Measurements from ENCODE around the gene GRID2.
"Not testable (repeated sequence)": the region's sequence is repeated elsewhere in the genome, so short reads cannot be mapped to it uniquely, and the experiment has no call there.

GRID2 gene

GRCh38 chr4:92305148-92305877, 1.5 kb downstream of the GRID2 start:
- DNase-seq (ENCODE audit: low read depth in 2 of 2) = peak in 1 of 2 experiments; percentile 9

- DNase-seq (ENCODE audit: low read depth in 2 of 2) = no peak
Observed at GRCh38 chr4:92305878-92306520, 2.2 kb downstream of the GRID2 start.

- DNase-seq (ENCODE audit: low read depth in 2 of 2) = no peak
Observed at GRCh38 chr4:92307181-92307580, 3.4 kb downstream of the GRID2 start.

GRCh38 chr4:92307866-92308265, 4.1 kb downstream of the GRID2 start:
- no peak for DNase-seq (ENCODE audit: low read depth in 2 of 2)

GRCh38 chr4:92317047-92317446, 13.3 kb downstream of the GRID2 start:
- DNase-seq (ENCODE audit: low read depth in 2 of 2) = no peak

GRCh38 chr4:92328095-92328494, 24.3 kb downstream of the GRID2 start:
- DNase-seq (ENCODE audit: low read depth in 2 of 2) = no peak

GRCh38 chr4:92333016-92333415, 29.2 kb downstream of the GRID2 start:
- no peak for DNase-seq (ENCODE audit: low read depth in 2 of 2)

GRCh38 chr4:92334716-92335350, 31.1 kb downstream of the GRID2 start:
- no peak for DNase-seq (ENCODE audit: low read depth in 2 of 2)

- DNase-seq (ENCODE audit: low read depth in 2 of 2) = no peak
Observed at GRCh38 chr4:92339676-92340075, 35.9 kb downstream of the GRID2 start.

- DNase-seq (ENCODE audit: low read depth in 2 of 2) = no peak
Observed at GRCh38 chr4:92344216-92344615, 40.5 kb downstream of the GRID2 start.

GRCh38 chr4:92346289-92346688, 42.5 kb downstream of the GRID2 start:
- DNase-seq (ENCODE audit: low read depth in 2 of 2) = no peak

- no peak for DNase-seq (ENCODE audit: low read depth in 2 of 2)
Observed at GRCh38 chr4:92357966-92358365, 54.2 kb downstream of the GRID2 start.

- DNase-seq (ENCODE audit: low read depth in 2 of 2) = no peak
Observed at GRCh38 chr4:92359491-92359890, 55.7 kb downstream of the GRID2 start.

GRCh38 chr4:92362028-92362427, 58.3 kb downstream of the GRID2 start:
- DNase-seq (ENCODE audit: low read depth in 2 of 2) = no peak

GRCh38 chr4:92368653-92369052, 64.9 kb downstream of the GRID2 start:
- no peak for DNase-seq (ENCODE audit: low read depth in 2 of 2)

GRCh38 chr4:92381616-92382015, 77.8 kb downstream of the GRID2 start:
- peak; percentile 82 to 88 for DNase-seq (ENCODE audit: low read depth in 2 of 2)

GRCh38 chr4:92382128-92382527, 78.4 kb downstream of the GRID2 start:
- peak in 1 of 2 experiments; percentile 13 for DNase-seq (ENCODE audit: low read depth in 2 of 2)

GRCh38 chr4:92387459-92388069, 83.8 kb downstream of the GRID2 start:
- peak; percentile 8 to 13 for DNase-seq (ENCODE audit: low read depth in 2 of 2)

- no peak for DNase-seq (ENCODE audit: low read depth in 2 of 2)
Observed at GRCh38 chr4:92399032-92399431, 95.3 kb downstream of the GRID2 start.

GRCh38 chr4:92403525-92403924, 99.8 kb downstream of the GRID2 start:
- not testable (repeated sequence) for DNase-seq (ENCODE audit: low read depth in 2 of 2)

- no peak for DNase-seq (ENCODE audit: low read depth in 2 of 2)
Observed at GRCh38 chr4:92406488-92406887, 102.7 kb downstream of the GRID2 start.

GRCh38 chr4:92421920-92422319, 118.2 kb downstream of the GRID2 start:
- DNase-seq (ENCODE audit: low read depth in 2 of 2) = no peak
